ENCODE measurements around the gene SVEP1.

DNA sequence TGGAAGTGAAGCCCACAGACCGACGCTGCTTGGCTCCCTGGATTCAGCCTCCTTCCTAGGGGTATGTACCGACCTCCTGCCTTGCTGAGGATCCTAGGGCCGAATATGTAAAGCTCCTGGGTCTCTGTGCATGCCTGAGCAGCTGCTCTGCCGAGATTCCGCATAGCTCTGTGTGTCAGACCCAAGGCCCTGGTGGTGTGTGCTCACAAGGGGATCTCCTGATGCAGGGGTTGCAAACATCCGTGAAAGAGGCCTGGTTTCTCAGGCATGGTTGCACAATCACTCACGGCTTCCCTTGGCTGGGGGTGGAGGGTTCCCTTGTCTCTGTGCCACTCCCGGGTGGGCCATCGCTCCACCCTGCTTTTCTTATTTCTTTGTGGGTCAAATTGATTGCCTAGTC is 19.9 kb upstream of the SVEP1 start:
- no peak for TF ChIP-seq CTCF (IDR thresholded peaks at IDR 0.05)
- TF ChIP-seq ZFX (IDR thresholded peaks at IDR 0.05; ENCODE audit: borderline replicate concordance): no peak

Data from 22Rv1 (cell line).